Sigmoid colon (tissue), 7 donors: ENCODE data around the gene TP73. TPM values are rescaled to one million over a fixed set of nuclear protein-coding genes. Genes with fewer than 3 reads are reported as not detected.

Experiments
- DNase-seq: peaks from one replicate; pipeline ENCODE4 v3.0.0-alpha.2; 2019
- H3K27ac ChIP-seq, 4 donors: fragments of 200-600 bp; sonication (generic); one replicate each; pipeline ENCODE4 v1.5.1; 2016 to 2019; ENCODE audit warnings: mild to moderate bottlenecking in 1 of 4
- H3K27me3 ChIP-seq, 3 donors: fragments of 200-600 bp; sonication (generic); one replicate each; pipeline ENCODE4 v1.5.1; 2019; ENCODE audit warnings: mild to moderate bottlenecking in 1 of 3
- H3K36me3 ChIP-seq, 4 donors: fragments of 200-600 bp; sonication (generic); one replicate each; pipeline ENCODE4 v1.5.1; 2016 to 2019
- H3K4me1 ChIP-seq, 4 donors: fragments of 200-600 bp; sonication (generic); one replicate each; pipeline ENCODE4 v1.5.1; 2017 to 2019
- H3K4me3 ChIP-seq, 4 donors: fragments of 200-600 bp; sonication (generic); one replicate each; pipeline ENCODE4 v1.5.1; 2017 to 2019; ENCODE audit warnings: mild to moderate bottlenecking in 2 of 4, moderate library complexity in 1 of 4
- H3K9me3 ChIP-seq, 4 donors: fragments of 200-600 bp in 3 of 4; sonication (generic) in 3 of 4; one replicate each; pipeline versions ENCODE4 v1.5.1 to v1.6.1; 2013 to 2019
- CTCF ChIP-seq, 4 experiments: fragments of 450-650 bp in 3 of 4; fragments of 200-600 bp in 1 of 4; IDR thresholded peaks; one replicate each; pipeline ENCODE4 v1.5.1; 2016 to 2019; ENCODE audit warnings: antibody characterized with exemption in 4 of 4, mild to moderate bottlenecking in 3 of 4, moderate library complexity in 2 of 4
- EP300 ChIP-seq, 4 donors: sonication (generic); formaldehyde crosslinking; IDR thresholded peaks; one replicate each; pipeline ENCODE4 v1.6.1; 2017; ENCODE audit warnings: antibody characterized with exemption in 4 of 4
- POLR2A ChIP-seq, 2 donors: fragments of 450-650 bp; IDR thresholded peaks; one replicate each; pipeline ENCODE4 v1.6.1; 2016; ENCODE audit warnings: antibody characterized with exemption in 2 of 2, mild to moderate bottlenecking in 2 of 2, moderate library complexity in 2 of 2
- POLR2AphosphoS5 ChIP-seq, 4 donors: sonication (generic); formaldehyde crosslinking; IDR thresholded peaks; one replicate each; pipeline ENCODE4 v1.6.1; 2017; ENCODE audit warnings: antibody characterized with exemption in 4 of 4
- WGBS, 2 donors: extraction: QIAGEN DNeasy Blood & Tissue Kit; methylation state at CpG; one replicate each; pipeline ENCODE4 v1.1.7; 2013; 5-methylcytosine and 5-hydroxymethylcytosine counted together
- intact Hi-C: fragments of 100-400 bp; cut with DNase I; formaldehyde crosslinking; loops from one replicate; pipeline ENCODE4 v1.15.1; 2023
- polyA plus RNA-seq, 3 donors: library from polyadenylated mRNA; stranded (reverse); fragments of 200-250 nt; gene quantifications; one replicate each; pipeline ENCODE4 v1.2.3, GENCODE V29; 2013
- total RNA-seq, 4 donors: library from RNA; depleted of rRNA; stranded (reverse); fragments of >200 nt; gene quantifications; one replicate each; pipeline ENCODE4 v1.1.0, GENCODE V29; 2016
- donor health status: healthy with polysubstance abuse.
- donor health status: Bipolar disorder and iron deficiency.
- donor health status: healthy.

TP73 gene
- total and polyA plus RNA-seq, 7 donors = 0.22 to 0.69 TPM; not detected in 5

GRCh38 chr1:3604997-3605823 is 47.1 kb upstream of the TP73 start:
- Histone ChIP-seq H3K27me3 (peaks cover 3 to 30% (median 26%) of the 10 kb centered on the region in 3 donors), H3K9me3 (no peaks in the 10 kb centered on the region), H3K4me3 (no peak overlapping the region), H3K36me3 (no peaks in the 10 kb centered on the region), H3K4me1 (peaks cover 0 to 4% (median 2%) of the 10 kb centered on the region in 4 donors), H3K27ac (no peak overlapping the region)
- no peak for TF ChIP-seq POLR2AphosphoS5 (IDR thresholded peaks at IDR 0.05)
- TF ChIP-seq POLR2A (IDR thresholded peaks at IDR 0.05) = no peak
- TF ChIP-seq EP300 (IDR thresholded peaks at IDR 0.05) = no peak
- no peak for TF ChIP-seq CTCF (IDR thresholded peaks at IDR 0.05)
- intact Hi-C loops = no loop called here
- DNase-seq = no peak
- WGBS, 2 donors = 80 to 88% methylated on average over 7 of the region's 7 CpGs

- H3K27ac ChIP-seq = no peak overlapping the region
- H3K4me3 ChIP-seq = no peak overlapping the region
- H3K27me3 ChIP-seq = peaks cover 17 to 47% (median 44%) of the 10 kb centered on the region in 3 donors
- DNase-seq = no peak
- no peaks in the 10 kb centered on the region for H3K9me3 ChIP-seq
- peaks cover 0 to 22% (median 20%) of the 10 kb centered on the region in 4 donors for H3K4me1 ChIP-seq
- WGBS, 2 donors = 82 to 89% methylated on average over 23 of the region's 23 CpGs
- no peaks in the 10 kb centered on the region for H3K36me3 ChIP-seq
- TF ChIP-seq CTCF (IDR thresholded peaks at IDR 0.05) (no peak), EP300 (IDR thresholded peaks at IDR 0.05) (no peak), POLR2A (IDR thresholded peaks at IDR 0.05) (no peak), POLR2AphosphoS5 (IDR thresholded peaks at IDR 0.05) (no peak)
- intact Hi-C loops = no loop called here
Measured at GRCh38 chr1:3606779-3607702, 45.3 kb upstream of the TP73 start.

- no peak overlapping the region for H3K27ac ChIP-seq
- TF ChIP-seq POLR2A (IDR thresholded peaks at IDR 0.05) (no peak), EP300 (IDR thresholded peaks at IDR 0.05) (no peak), POLR2AphosphoS5 (IDR thresholded peaks at IDR 0.05) (no peak), CTCF (IDR thresholded peaks at IDR 0.05) (no peak)
- H3K4me3 ChIP-seq = no peak overlapping the region
- H3K27me3 ChIP-seq = peaks cover 17 to 51% (median 47%) of the 10 kb centered on the region in 3 donors
- H3K9me3 ChIP-seq = no peaks in the 10 kb centered on the region
- peaks cover 0 to 22% (median 21%) of the 10 kb centered on the region in 4 donors for H3K4me1 ChIP-seq
- WGBS, 2 donors = 83 to 89% methylated on average over 18 of the region's 18 CpGs
- intact Hi-C loops = no loop called here
- no peaks in the 10 kb centered on the region for H3K36me3 ChIP-seq
- DNase-seq = no peak
Measured at GRCh38 chr1:3607703-3608065, 44.6 kb upstream of the TP73 start.

- Histone ChIP-seq H3K27ac (no peak overlapping the region), H3K4me3 (no peak overlapping the region), H3K27me3 (peaks cover 17 to 55% (median 47%) of the 10 kb centered on the region in 3 donors), H3K9me3 (no peaks in the 10 kb centered on the region), H3K4me1 (peaks cover 0 to 22% (median 21%) of the 10 kb centered on the region in 4 donors), H3K36me3 (no peaks in the 10 kb centered on the region)
- no peak for DNase-seq
- TF ChIP-seq EP300 (IDR thresholded peaks at IDR 0.05) (no peak), POLR2A (IDR thresholded peaks at IDR 0.05) (no peak), CTCF (IDR thresholded peaks at IDR 0.05) (no peak), POLR2AphosphoS5 (IDR thresholded peaks at IDR 0.05) (no peak)
- WGBS, 2 donors = 86 to 87% methylated on average over 7 of the region's 7 CpGs
- intact Hi-C loops = no loop called here
Measured at GRCh38 chr1:3608154-3608553, 44.2 kb upstream of the TP73 start.
